A549 (cell line): ENCODE results near the gene CACTIN. TPM values are rescaled to one million over a fixed set of nuclear protein-coding genes. Genes with fewer than 3 reads are reported as not detected.

ENCODE experiments used
- ATAC-seq, 2 experiments: fragments of 200-7000 bp in 1 of 2; fragments of >200 bp in 1 of 2; cut with Nextera tagmentation in 1 of 2; cut with Tn5 transposase in 1 of 2; 3 replicates each; pipeline versions ENCODE4 v1.8.0 to v1.9.1; 2018 to 2020; ENCODE audit warnings: mild to moderate bottlenecking in 1 of 2, moderate library complexity in 1 of 2
- CTCF ChIA-PET: fragments of 300-600 bp; sonication (Branson Sonifier 250); formaldehyde crosslinking; extraction: SDS; loops from one replicate; lab custom pipeline; 2021; ENCODE audit warnings: antibody characterized with exemption, inconsistent platforms; lab: Yijun Ruan, JAX
- POLR2A ChIA-PET: fragments of 350-600 bp; formaldehyde crosslinking; extraction: SDS; loops from one replicate; lab custom pipeline; 2021; ENCODE audit warnings: antibody characterized with exemption, inconsistent platforms; lab: Yijun Ruan, JAX
- DNase-seq, 2 experiments: peaks; one replicate each; pipeline versions ENCODE4 v3.0.0 to v3.0.0-alpha.2; 2011 to 2016; ENCODE audit warnings: low read depth in 1 of 2, low spot score in 1 of 2
- FAIRE-seq: peaks from 2 replicates; lab custom pipeline; 2011; peaks lifted over from hg19 to GRCh38; lab: Jason Lieb, UNC
- H3K27ac ChIP-seq, 2 experiments: fragments of >200 bp; sonication (Bioruptor Twin); formaldehyde crosslinking; 3 replicates each; pipeline ENCODE4 v1.5.1; 2016 to 2017
- H3K4me1 ChIP-seq: fragments of >200 bp; sonication (Bioruptor Twin); formaldehyde crosslinking; 3 replicates; pipeline ENCODE4 v1.6.1; 2016
- H3K4me2 ChIP-seq: fragments of >200 bp; sonication (Bioruptor Twin); formaldehyde crosslinking; 3 replicates; pipeline ENCODE4 v1.6.1; 2016
- H3K4me3 ChIP-seq: fragments of >200 bp; sonication (Bioruptor Twin); formaldehyde crosslinking; 3 replicates; pipeline ENCODE4 v1.5.1; 2016
- H3K9me3 ChIP-seq: fragments of >200 bp; sonication (Bioruptor Twin); formaldehyde crosslinking; 3 replicates; pipeline ENCODE4 v1.6.1; 2016
- BCL3 ChIP-seq: fragments of >200 bp; sonication (Bioruptor Twin); formaldehyde crosslinking; IDR thresholded peaks from 3 replicates; pipeline ENCODE4 v1.6.1; 2016
- CBX8 ChIP-seq: fragments of 200-600 bp; sonication (generic); IDR thresholded peaks from 2 replicates; pipeline ENCODE4 v1.6.1; 2016
- E2F6 ChIP-seq: IDR thresholded peaks from 2 replicates; pipeline ENCODE4 v1.6.1; 2012; ENCODE audit warnings: low read depth, borderline replicate concordance
- ELK1 ChIP-seq: fragments of 150-350 bp; IDR thresholded peaks from 2 replicates; pipeline ENCODE4 v1.6.1; 2014; ENCODE audit warnings: low read depth, mild to moderate bottlenecking, low read length
- EP300 ChIP-seq, 2 experiments: fragments of >200 bp; sonication (Bioruptor Twin); formaldehyde crosslinking; IDR thresholded peaks; 2 replicates in 1 of 2; 3 replicates in 1 of 2; pipeline ENCODE4 v1.6.1; 2016 to 2017
- ESRRA ChIP-seq: fragments of 150-350 bp; IDR thresholded peaks from 2 replicates; pipeline ENCODE4 v1.6.1; 2014; ENCODE audit warnings: mild to moderate bottlenecking, low read length, borderline replicate concordance
- HEYL ChIP-seq: fragments of 250-450 bp; sonication (Bioruptor Pico); IDR thresholded peaks from 2 replicates; pipeline ENCODE4 v1.8.0; 2021; ENCODE audit warnings: mild to moderate bottlenecking, moderate library complexity
- HOXA7 ChIP-seq: fragments of 250-450 bp; sonication (Bioruptor Pico); IDR thresholded peaks from 2 replicates; pipeline ENCODE4 v1.5.0; 2020; ENCODE audit warnings: mild to moderate bottlenecking, moderate library complexity
- JUN ChIP-seq, 2 experiments: fragments of >200 bp; sonication (Bioruptor Twin); formaldehyde crosslinking; IDR thresholded peaks; 2 replicates in 1 of 2; 3 replicates in 1 of 2; pipeline ENCODE4 v1.6.1; 2016 to 2017
- KDM1A ChIP-seq: fragments of 200-600 bp; sonication (generic); IDR thresholded peaks from 2 replicates; pipeline ENCODE4 v1.6.1; 2016; ENCODE audit warnings: low read depth, mild to moderate bottlenecking
- MAX ChIP-seq: IDR thresholded peaks from 2 replicates; pipeline ENCODE4 v1.6.1; 2012
- MAZ ChIP-seq: fragments of 150-350 bp; IDR thresholded peaks from 2 replicates; pipeline ENCODE4 v1.6.1; 2014; ENCODE audit warnings: antibody characterized with exemption, low read depth, low read length, borderline replicate concordance
- NPAS2 ChIP-seq: fragments of 250-450 bp; sonication (Bioruptor Pico); IDR thresholded peaks from 2 replicates; pipeline ENCODE4 v1.8.0; 2022; ENCODE audit warnings: mild to moderate bottlenecking, moderate library complexity, borderline replicate concordance
- PHF8 ChIP-seq: fragments of 200-600 bp; sonication (generic); IDR thresholded peaks from 2 replicates; pipeline ENCODE4 v1.6.1; 2016; ENCODE audit warnings: low read depth, mild to moderate bottlenecking, antibody characterized with exemption, moderate library complexity, borderline replicate concordance
- RAD21 ChIP-seq, 2 experiments: fragments of >200 bp in 1 of 2; sonication (Bioruptor Twin) in 1 of 2; formaldehyde crosslinking in 1 of 2; IDR thresholded peaks in 1 of 2; conservative IDR thresholded peaks in 1 of 2; 2 replicates in 1 of 2; 3 replicates in 1 of 2; pipeline ENCODE4 v1.6.1; 2012 to 2018; ENCODE audit warnings: inconsistent platforms in 1 of 2
- RCOR1 ChIP-seq: fragments of 150-350 bp; IDR thresholded peaks from 2 replicates; pipeline ENCODE4 v1.6.1; 2014; ENCODE audit warnings: antibody characterized with exemption, low read length, low read depth
- REST ChIP-seq: fragments of 200-600 bp; sonication (generic); IDR thresholded peaks from 2 replicates; pipeline ENCODE4 v1.6.1; 2016; ENCODE audit warnings: antibody characterized with exemption, mild to moderate bottlenecking, moderate library complexity
- TFCP2L1 ChIP-seq: fragments of 250-450 bp; sonication (Bioruptor Pico); IDR thresholded peaks from 2 replicates; pipeline ENCODE4 v1.5.0; 2021; ENCODE audit warnings: mild to moderate bottlenecking
- TP53 ChIP-seq: fragments of 250-450 bp; sonication (Bioruptor Pico); IDR thresholded peaks from 2 replicates; pipeline ENCODE4 v1.5.0; 2021; ENCODE audit warnings: mild to moderate bottlenecking, moderate library complexity
- ZNF302 ChIP-seq: fragments of 250-450 bp; sonication (Bioruptor Pico); IDR thresholded peaks from 2 replicates; pipeline ENCODE4 v1.9.0; 2021; ENCODE audit warnings: inconsistent platforms, mild to moderate bottlenecking, moderate library complexity
- ZSCAN20 ChIP-seq: fragments of 250-450 bp; sonication (Bioruptor Pico); IDR thresholded peaks from 2 replicates; pipeline ENCODE4 v1.8.0; 2022; ENCODE audit warnings: mild to moderate bottlenecking, moderate library complexity
- WGBS: methylation state at CpG from one replicate; pipeline ENCODE4 v1.1.6; 2017; ENCODE audit errors: missing lambda C conversion rate; 5-methylcytosine and 5-hydroxymethylcytosine counted together
- polyA plus RNA-seq, 4 experiments: library from polyadenylated mRNA; depleted of rRNA in 3 of 4; stranded (reverse); fragments of >200 nt; fragmentation: RNase III in 1 of 4; extraction: RNeasy Plus Mini Kit Qiagen cat#74134 plus additional on column Dnase treatment in 1 of 4; gene quantifications; 2 replicates in 3 of 4; 3 replicates in 1 of 4; pipeline ENCODE4 v1.2.3, GENCODE V29; 2011 to 2017

Gene CACTIN
- polyA plus RNA-seq, 2 of the 4 experiments (the other 2 are of a cell fraction), result 8.3 to 14.9 TPM

GRCh38 chr19:3641515-3642269 lies 15.1 kb upstream of the CACTIN start (continued):
- TF ChIP-seq RCOR1, result no peak
- TF ChIP-seq ELK1, result no peak
- no peak for TF ChIP-seq HOXA7
- no peak for TF ChIP-seq REST
- TF ChIP-seq MAX, result no peak
- no peak for TF ChIP-seq TP53
- TF ChIP-seq, all 56 proteins: peak for 0

- FAIRE-seq, result no peak
- Histone ChIP-seq H3K4me2 (no peak overlapping the region), H3K9me3 (no peaks in the 10 kb centered on the region)
- CTCF ChIA-PET, result interaction anchor here (1.3 kb wide), 1 partner anchor 61 kb away, joined by 3 read pairs; the partner anchor contains the start of gene PIP5K1C
- TF ChIP-seq MAX, result no peak
- no peak for TF ChIP-seq PHF8
- no peak for TF ChIP-seq JUN (IDR thresholded peaks at IDR 0.05)
- no peak for TF ChIP-seq NPAS2
- no peak for TF ChIP-seq KDM1A
- no peak for TF ChIP-seq HEYL (CRISPR knock-in tag)
- no peak for TF ChIP-seq CBX8
- TF ChIP-seq EP300 (IDR thresholded peaks at IDR 0.05), result no peak
- no peak for TF ChIP-seq TFCP2L1 (CRISPR knock-in tag)
- no peak for TF ChIP-seq ESRRA
- TF ChIP-seq BCL3, result no peak
- no peak for TF ChIP-seq MAZ
- no peak for TF ChIP-seq ZSCAN20
- TF ChIP-seq E2F6, result no peak
- TF ChIP-seq ELK1, result no peak
- no peak for TF ChIP-seq RAD21 (conservative IDR thresholded peaks at IDR 0.05 in 1 of 2, IDR thresholded peaks at IDR 0.05 in 1 of 2)
- TF ChIP-seq ZNF302, result no peak
- TF ChIP-seq, all 56 proteins: peak for 0
- ATAC-seq (no peak), DNase-seq (no peak)
- 91% methylated on average over 13 of the region's 13 CpGs for WGBS
- Histone ChIP-seq H3K4me1 (no peaks in the 10 kb centered on the region), H3K4me3 (no peak overlapping the region), H3K27ac (no peak overlapping the region)
- POLR2A ChIA-PET, result no interaction called here
Measured at GRCh38 chr19:3639479-3639878, 12.9 kb upstream of the CACTIN start.
